Nephron (organoid): ENCODE data around the gene PLPPR3.
"Not testable (repeated sequence)": the region's sequence is repeated elsewhere in the genome, so short reads cannot be mapped to it uniquely, and the experiment has no call there.

Experiments
- H3K27ac Mint-ChIP-seq, 3 experiments: 2 replicates each; pipeline ENCODE4 v1.8.0; 2020; ENCODE audit warnings: mixed read lengths in 3 of 3, mild to moderate bottlenecking in 2 of 3, moderate library complexity in 1 of 3
- H3K27me3 Mint-ChIP-seq: 2 replicates; pipeline ENCODE4 v1.8.0; 2021; ENCODE audit warnings: low read depth, mild to moderate bottlenecking, moderate library complexity, mixed read lengths
- H3K36me3 Mint-ChIP-seq: 2 replicates; pipeline ENCODE4 v1.8.0; 2020; ENCODE audit warnings: low read depth, mixed read lengths
- H3K4me1 Mint-ChIP-seq: 2 replicates; pipeline ENCODE4 v1.8.0; 2020; ENCODE audit warnings: mixed read lengths
- H3K4me3 Mint-ChIP-seq, 3 experiments: 2 replicates each; pipeline ENCODE4 v1.8.0; 2020; ENCODE audit warnings: mild to moderate bottlenecking in 3 of 3, mixed read lengths in 3 of 3, moderate library complexity in 2 of 3
- H3K9me3 Mint-ChIP-seq: 2 replicates; pipeline ENCODE4 v1.8.0; 2020; ENCODE audit warnings: mixed read lengths
- CTCF ChIP-seq, 3 experiments: fragments of 200-600 bp; sonication (generic); IDR thresholded peaks; one replicate each; pipeline ENCODE4 v1.5.0; 2021; ENCODE audit warnings: antibody characterized with exemption in 3 of 3; ENCODE audit not compliant: unreplicated experiment in 3 of 3

The PLPPR3 gene

DNA sequence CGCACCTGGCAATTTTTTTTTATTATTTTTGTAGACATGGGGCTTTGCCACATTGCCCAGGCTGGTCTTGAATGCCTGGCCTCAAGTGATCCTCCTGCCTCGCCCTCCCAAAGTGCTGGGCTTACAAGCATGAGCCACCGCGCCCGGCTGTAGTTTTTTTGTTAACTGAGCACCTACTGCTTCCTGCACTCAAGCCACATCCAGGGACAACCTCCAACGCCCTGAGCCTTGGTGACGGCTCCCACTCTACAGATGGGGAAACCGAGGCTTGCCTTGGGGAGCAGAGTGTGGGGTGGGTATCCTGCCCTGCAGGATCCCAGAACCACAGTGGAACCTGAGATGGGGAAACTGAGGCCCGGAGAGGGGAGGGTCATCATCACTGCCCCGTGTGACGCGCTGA lies 33.4 kb upstream of the PLPPR3 start:
- Mint-ChIP-seq H3K36me3 (no peaks in the 10 kb centered on the region), H3K27ac (no peak overlapping the region), H3K27me3 (peaks cover 23% of the 10 kb centered on the region), H3K9me3 (no peaks in the 10 kb centered on the region), H3K4me1 (no peaks in the 10 kb centered on the region), H3K4me3 (no peak overlapping the region)
- no peak for TF ChIP-seq CTCF (IDR thresholded peaks at IDR 0.05; ENCODE audit: unreplicated experiment in 3 of 3)

DNA sequence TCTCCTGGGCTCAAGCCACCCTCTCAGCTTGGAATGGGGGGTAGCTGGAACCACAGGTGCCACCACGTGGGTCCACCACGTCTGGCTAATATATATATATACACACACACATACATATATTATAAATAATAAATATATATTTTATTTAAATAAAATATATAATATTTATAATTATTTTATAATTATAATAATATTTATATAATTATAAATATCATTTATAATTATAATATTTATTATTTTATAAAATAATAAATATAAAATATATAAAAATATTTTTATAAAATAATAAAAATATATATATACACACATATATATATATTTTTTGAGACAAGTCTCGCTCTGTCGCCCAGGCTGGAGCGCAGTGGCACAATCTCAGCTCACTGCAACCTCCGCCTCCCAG lies 32.8 kb upstream of the PLPPR3 start:
- Mint-ChIP-seq H3K4me3 (no peak overlapping the region), H3K27ac (no peak overlapping the region), H3K27me3 (peaks cover 17% of the 10 kb centered on the region), H3K36me3 (no peaks in the 10 kb centered on the region), H3K9me3 (no peaks in the 10 kb centered on the region), H3K4me1 (no peaks in the 10 kb centered on the region)
- TF ChIP-seq CTCF (IDR thresholded peaks at IDR 0.05; ENCODE audit: unreplicated experiment in 3 of 3), result no peak

- H3K27me3 Mint-ChIP-seq, result peaks cover 18% of the 10 kb centered on the region
- H3K36me3 Mint-ChIP-seq, H3K4me1 Mint-ChIP-seq, H3K4me3 Mint-ChIP-seq, H3K9me3 Mint-ChIP-seq, H3K27ac Mint-ChIP-seq: not testable (repeated sequence)
These were observed 32.0 kb upstream of the PLPPR3 start for GRCh38 chr19:853614-854220.

DNA sequence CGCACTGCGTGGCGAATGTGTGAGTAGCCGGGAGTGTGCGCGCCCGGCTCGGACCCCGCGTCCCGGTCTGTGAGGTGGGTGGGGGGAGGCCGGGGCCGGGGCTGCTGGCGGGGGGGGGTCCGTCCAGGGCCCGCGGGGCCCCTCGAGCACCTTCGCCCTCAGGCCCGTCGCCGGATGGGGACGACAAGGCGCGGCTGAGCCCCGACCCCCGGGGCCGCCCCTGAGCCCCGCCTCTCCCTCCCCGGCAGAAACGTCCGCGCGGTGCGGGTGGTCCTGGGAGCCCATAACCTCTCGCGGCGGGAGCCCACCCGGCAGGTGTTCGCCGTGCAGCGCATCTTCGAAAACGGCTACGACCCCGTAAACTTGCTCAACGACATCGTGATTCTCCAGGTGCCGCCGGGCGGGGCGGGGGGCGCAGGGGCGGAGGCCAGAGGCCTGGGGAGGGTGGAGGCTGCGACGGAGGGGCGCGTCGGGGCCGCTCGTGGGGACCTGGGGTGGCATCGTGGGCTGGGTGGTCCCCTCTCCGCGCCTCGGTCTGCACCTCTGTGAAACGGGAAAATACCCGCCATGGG lies 31.3 kb upstream of the PLPPR3 start:
- Mint-ChIP-seq H3K27me3 (peaks cover 17% of the 10 kb centered on the region), H3K4me3 (no peak overlapping the region), H3K27ac (no peak overlapping the region), H3K36me3 (no peaks in the 10 kb centered on the region), H3K9me3 (no peaks in the 10 kb centered on the region), H3K4me1 (no peaks in the 10 kb centered on the region)
- no peak for TF ChIP-seq CTCF (IDR thresholded peaks at IDR 0.05; ENCODE audit: unreplicated experiment in 3 of 3)

- H3K4me1 Mint-ChIP-seq, result no peaks in the 10 kb centered on the region
These were observed 30.6 kb upstream of the PLPPR3 start, which contains the start of gene ELANE for GRCh38 chr19:852136-853013. Gene ELANE, plus strand, starts transcription at chr19:852303. Its CDS starts 26 bp downstream, at chr19:852329.

More at GRCh38 chr19:852136-853013, 30.6 kb upstream of the PLPPR3 start, which contains the start of gene ELANE:
- no peak for TF ChIP-seq CTCF (IDR thresholded peaks at IDR 0.05; ENCODE audit: unreplicated experiment in 3 of 3)
- Mint-ChIP-seq H3K27me3 (peaks cover 10% of the 10 kb centered on the region), H3K9me3 (no peaks in the 10 kb centered on the region), H3K36me3 (no peaks in the 10 kb centered on the region), H3K27ac (no peak within 1 kb of the TSS), H3K4me3 (no peak within 1 kb of the TSS)
